Peyer's patch (tissue), 4 donors: ENCODE results near the gene PCLAF. TPM values are rescaled to one million over a fixed set of nuclear protein-coding genes. Genes with fewer than 3 reads are reported as not detected.

ENCODE experiments used
- DNase-seq, 3 donors: peaks; one replicate each; pipeline ENCODE4 v3.0.0-alpha.2; 2017 to 2019
- H3K27ac ChIP-seq, 4 donors: fragments of 200-600 bp; sonication (generic); one replicate each; pipeline ENCODE4 v1.5.1; 2016 to 2019
- H3K27me3 ChIP-seq, 2 donors: fragments of 200-600 bp; sonication (generic); one replicate each; pipeline ENCODE4 v1.5.1; 2019
- H3K36me3 ChIP-seq, 3 donors: fragments of 200-600 bp; sonication (generic); one replicate each; pipeline ENCODE4 v1.5.1; 2016 to 2019
- H3K4me1 ChIP-seq, 4 donors: fragments of 200-600 bp; sonication (generic); one replicate each; pipeline ENCODE4 v1.5.1; 2016 to 2019
- H3K4me3 ChIP-seq, 4 donors: fragments of 200-600 bp; sonication (generic); 1 replicate in 3 of 4; 2 replicates in 1 of 4; pipeline ENCODE4 v1.5.1; 2016 to 2019; ENCODE audit warnings: mild to moderate bottlenecking in 1 of 4
- H3K9me3 ChIP-seq, 4 donors: fragments of 200-600 bp; sonication (generic); one replicate each; pipeline ENCODE4 v1.5.1; 2016 to 2019; ENCODE audit warnings: mild to moderate bottlenecking in 1 of 4
- POLR2A ChIP-seq, 2 donors: fragments of 450-650 bp; IDR thresholded peaks; one replicate each; pipeline ENCODE4 v1.5.1; 2017; ENCODE audit warnings: antibody characterized with exemption in 2 of 2, mild to moderate bottlenecking in 2 of 2, moderate library complexity in 2 of 2
- total RNA-seq, 4 donors: library from RNA; depleted of rRNA; stranded (reverse); fragments of >200 nt; gene quantifications; one replicate each; pipeline ENCODE4 v1.1.0, GENCODE V29; 2016
- TF ChIP-seq, protein P1 (sequence below), 6 experiments: fragments of 450-650 bp in 4 of 6; fragments of 200-600 bp in 2 of 6; sonication (generic) in 1 of 6; IDR thresholded peaks; one replicate each; pipeline ENCODE4 v1.5.1; 2017 to 2019; ENCODE audit warnings: antibody characterized with exemption in 6 of 6, mild to moderate bottlenecking in 3 of 6, moderate library complexity in 1 of 6

PCLAF gene, protein sequence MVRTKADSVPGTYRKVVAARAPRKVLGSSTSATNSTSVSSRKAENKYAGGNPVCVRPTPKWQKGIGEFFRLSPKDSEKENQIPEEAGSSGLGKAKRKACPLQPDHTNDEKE
- total RNA-seq = 1 to 10 TPM; 1.4 to 7.4 (median 4.5) TPM

DNA sequence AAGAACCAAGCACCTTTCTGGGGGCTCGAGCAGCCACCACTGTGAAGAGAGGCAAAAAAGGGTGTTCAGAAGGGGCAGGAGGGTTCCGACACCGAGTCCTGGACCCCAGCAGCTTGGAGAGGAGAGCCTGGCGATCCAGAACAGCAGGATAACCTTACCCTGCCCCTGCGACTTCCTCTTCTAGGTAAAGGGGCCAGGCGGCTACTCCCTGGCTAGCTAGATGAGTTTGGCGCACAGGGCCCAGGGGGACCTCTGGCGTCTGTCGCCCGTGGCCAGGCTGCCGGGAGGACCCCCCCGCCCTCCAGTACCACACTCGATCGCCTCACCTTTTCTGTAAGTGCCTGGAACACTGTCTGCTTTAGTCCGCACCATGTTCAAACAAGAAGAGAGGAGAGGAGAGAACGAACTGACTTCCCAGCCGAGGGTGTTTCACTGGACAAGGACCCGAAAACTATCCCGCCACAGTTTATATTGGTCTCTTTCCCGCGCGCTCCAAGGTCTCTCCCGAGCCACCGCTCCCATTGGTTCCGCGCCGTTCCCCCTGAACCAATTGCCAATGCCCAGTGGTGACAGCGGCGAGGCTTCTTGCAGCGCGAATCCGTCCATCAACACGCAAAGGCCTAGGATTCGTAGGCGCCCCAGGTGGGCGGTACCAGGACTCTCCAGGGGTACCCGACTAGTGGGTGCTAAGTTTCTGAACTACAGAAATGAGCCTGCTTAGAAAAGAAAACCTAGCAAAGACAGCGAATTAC, at the start of gene PCLAF:
PCLAF (minus strand) TSS at position 442 of the 752 bp plus-strand sequence; CDS start at position 372, 70 bp downstream.
- Histone ChIP-seq H3K4me3 (peak within 1 kb of the TSS; percentile 49 to 68 (median 52)), H3K27me3 (no peaks in the 10 kb centered on the region), H3K27ac (no peak within 1 kb of the TSS), H3K9me3 (no peaks in the 10 kb centered on the region), H3K4me1 (peaks cover 0 to 17% (median 2%) of the 10 kb centered on the region in 4 donors), H3K36me3 (no peaks in the 10 kb centered on the region)
- TF ChIP-seq, protein P1, sequence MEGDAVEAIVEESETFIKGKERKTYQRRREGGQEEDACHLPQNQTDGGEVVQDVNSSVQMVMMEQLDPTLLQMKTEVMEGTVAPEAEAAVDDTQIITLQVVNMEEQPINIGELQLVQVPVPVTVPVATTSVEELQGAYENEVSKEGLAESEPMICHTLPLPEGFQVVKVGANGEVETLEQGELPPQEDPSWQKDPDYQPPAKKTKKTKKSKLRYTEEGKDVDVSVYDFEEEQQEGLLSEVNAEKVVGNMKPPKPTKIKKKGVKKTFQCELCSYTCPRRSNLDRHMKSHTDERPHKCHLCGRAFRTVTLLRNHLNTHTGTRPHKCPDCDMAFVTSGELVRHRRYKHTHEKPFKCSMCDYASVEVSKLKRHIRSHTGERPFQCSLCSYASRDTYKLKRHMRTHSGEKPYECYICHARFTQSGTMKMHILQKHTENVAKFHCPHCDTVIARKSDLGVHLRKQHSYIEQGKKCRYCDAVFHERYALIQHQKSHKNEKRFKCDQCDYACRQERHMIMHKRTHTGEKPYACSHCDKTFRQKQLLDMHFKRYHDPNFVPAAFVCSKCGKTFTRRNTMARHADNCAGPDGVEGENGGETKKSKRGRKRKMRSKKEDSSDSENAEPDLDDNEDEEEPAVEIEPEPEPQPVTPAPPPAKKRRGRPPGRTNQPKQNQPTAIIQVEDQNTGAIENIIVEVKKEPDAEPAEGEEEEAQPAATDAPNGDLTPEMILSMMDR (IDR thresholded peaks at IDR 0.05) = peak in 3 of 6 experiments; percentile 11 to 16 (median 16)
- no peak for TF ChIP-seq POLR2A (IDR thresholded peaks at IDR 0.05)
- DNase-seq = peak; percentile 93 to 97 (median 94)

DNA sequence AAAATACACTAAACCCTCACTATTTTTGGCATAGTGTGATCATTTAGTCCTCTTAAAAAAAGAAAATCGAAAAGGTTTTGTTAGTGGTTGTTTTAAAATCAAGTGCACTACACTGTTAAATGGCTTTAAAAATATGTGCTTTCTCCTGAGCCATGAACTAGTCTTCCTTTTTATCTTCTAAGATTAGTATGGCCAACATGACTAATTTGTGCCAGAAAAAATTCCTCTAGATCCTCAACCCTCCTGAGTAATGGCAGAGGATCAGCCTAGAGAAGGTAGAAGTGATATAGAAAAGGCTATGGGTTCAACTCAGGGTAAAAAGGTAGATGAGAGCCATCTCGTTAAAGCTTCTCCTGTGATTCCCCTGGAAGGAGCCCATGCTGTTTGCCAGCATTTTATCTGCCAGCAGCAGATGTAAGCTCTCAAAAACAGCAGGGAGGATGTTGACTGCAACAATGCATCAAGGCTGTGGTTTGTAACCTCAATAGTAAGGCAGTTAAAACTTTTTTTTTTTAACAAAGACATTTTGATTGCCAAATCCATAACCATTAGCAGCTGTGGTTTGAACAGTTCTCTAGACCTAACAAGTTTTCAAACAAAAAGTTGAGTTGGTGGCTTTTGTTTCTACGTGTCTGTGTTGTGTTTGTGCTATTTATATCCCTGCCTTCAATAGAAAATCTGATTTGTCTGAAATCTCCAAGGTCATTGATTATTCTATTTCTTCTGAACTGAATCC, 48.9 kb upstream of the PCLAF start:
- Histone ChIP-seq H3K27ac (peak overlapping the region in 3 of 4 donors; percentile 34 to 50 (median 35)), H3K4me3 (no peak overlapping the region), H3K4me1 (peaks cover 0 to 6% (median 0%) of the 10 kb centered on the region in 4 donors), H3K9me3 (no peaks in the 10 kb centered on the region), H3K36me3 (peaks cover 0 to 41% (median 0%) of the 10 kb centered on the region in 3 donors), H3K27me3 (no peaks in the 10 kb centered on the region)
- TF ChIP-seq, protein P1 (IDR thresholded peaks at IDR 0.05) = no peak
- TF ChIP-seq POLR2A (IDR thresholded peaks at IDR 0.05) = no peak
- peak in 2 of 3 donors; percentile 23 to 62 for DNase-seq

DNA sequence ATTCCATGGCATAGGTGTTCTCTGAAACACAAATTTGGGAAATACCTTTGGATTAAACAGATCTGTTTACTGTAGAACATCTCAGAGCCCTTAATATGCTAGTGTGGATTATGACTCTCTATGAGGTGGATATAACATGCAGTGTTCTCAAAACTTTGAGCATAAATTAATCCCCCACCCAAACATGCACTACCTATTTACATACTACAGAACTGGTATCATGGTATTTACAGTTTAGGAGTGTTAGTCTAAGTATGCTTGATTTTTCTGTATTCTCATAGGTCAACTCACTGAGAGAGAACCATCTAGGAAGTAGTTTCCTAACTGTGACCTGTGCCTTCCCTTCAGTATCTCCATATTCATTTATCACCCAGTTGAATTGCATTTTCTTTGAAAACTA, 48.2 kb upstream of the PCLAF start:
- DNase-seq = no peak
- Histone ChIP-seq H3K27me3 (no peaks in the 10 kb centered on the region), H3K9me3 (no peaks in the 10 kb centered on the region), H3K27ac (peak overlapping the region in 3 of 4 donors; percentile 10 to 50 (median 35)), H3K4me1 (peaks cover 0 to 6% (median 0%) of the 10 kb centered on the region in 4 donors), H3K4me3 (no peak overlapping the region), H3K36me3 (peaks cover 0 to 46% (median 0%) of the 10 kb centered on the region in 3 donors)
- TF ChIP-seq POLR2A (IDR thresholded peaks at IDR 0.05) = no peak
- TF ChIP-seq, protein P1 (IDR thresholded peaks at IDR 0.05) = no peak

DNA sequence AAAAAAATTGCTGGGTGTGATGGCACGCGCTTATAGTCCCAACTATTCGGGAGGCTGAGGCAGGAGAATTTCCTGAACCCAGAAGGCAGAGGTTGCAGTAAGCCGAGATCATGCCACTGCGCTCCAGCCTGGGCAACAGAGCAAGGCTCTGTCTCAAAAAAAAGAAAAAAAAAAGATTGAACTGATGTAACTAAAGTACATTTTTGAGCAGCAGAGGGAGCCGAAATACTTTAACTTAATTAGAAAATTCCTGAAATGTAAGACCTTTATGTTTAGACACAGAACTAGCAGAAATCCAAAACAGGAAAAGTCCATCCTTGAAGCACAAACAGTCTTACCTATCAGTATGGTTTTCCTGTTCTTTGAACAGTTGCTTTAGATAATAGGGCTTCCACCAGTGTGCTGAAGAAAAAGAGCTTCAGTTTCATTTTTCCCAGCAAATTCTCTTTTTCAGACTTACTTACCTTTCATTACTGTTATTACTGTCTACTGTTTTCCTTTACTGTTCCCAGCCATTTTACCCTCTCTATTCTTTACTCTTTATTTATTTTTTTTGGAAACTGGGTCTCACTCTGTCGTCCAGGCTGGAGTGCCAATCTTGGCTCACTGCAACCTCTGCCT, 45.7 kb upstream of the PCLAF start:
- Histone ChIP-seq H3K36me3 (peaks cover 0 to 70% (median 0%) of the 10 kb centered on the region in 3 donors), H3K27ac (no peak overlapping the region), H3K27me3 (no peaks in the 10 kb centered on the region), H3K4me3 (no peak overlapping the region), H3K9me3 (no peaks in the 10 kb centered on the region), H3K4me1 (peaks cover 0 to 6% (median 0%) of the 10 kb centered on the region in 4 donors)
- DNase-seq = no peak
- TF ChIP-seq POLR2A (IDR thresholded peaks at IDR 0.05) = no peak
- TF ChIP-seq, protein P1 (IDR thresholded peaks at IDR 0.05) = peak in 4 of 6 experiments; percentile 22 to 46 (median 38)

DNA sequence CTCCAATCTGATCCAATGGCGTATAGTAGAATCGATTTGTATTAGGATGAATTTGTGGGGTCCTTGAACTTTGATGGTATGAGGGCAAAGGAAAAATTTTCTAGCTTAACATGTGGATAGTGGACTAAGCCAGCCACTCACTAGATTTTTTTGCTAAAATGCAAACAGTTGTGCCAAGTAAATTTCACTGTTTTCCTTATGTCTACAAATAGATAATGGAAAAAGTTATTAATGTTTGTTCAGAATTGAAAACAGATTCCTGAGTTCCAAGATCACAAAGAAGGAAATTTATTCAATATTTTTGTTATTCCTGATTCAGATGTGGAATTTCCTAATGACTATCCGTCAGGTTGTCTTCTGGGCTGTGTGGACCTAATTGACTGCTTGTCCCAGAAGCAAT, 44.0 kb upstream of the PCLAF start:
- Histone ChIP-seq H3K27me3 (no peaks in the 10 kb centered on the region), H3K27ac (no peak overlapping the region), H3K4me1 (peaks cover 0 to 6% (median 0%) of the 10 kb centered on the region in 4 donors), H3K9me3 (no peaks in the 10 kb centered on the region), H3K36me3 (peaks cover 0 to 84% (median 0%) of the 10 kb centered on the region in 3 donors), H3K4me3 (no peak overlapping the region)
- TF ChIP-seq, protein P1 (IDR thresholded peaks at IDR 0.05) = no peak
- no peak for TF ChIP-seq POLR2A (IDR thresholded peaks at IDR 0.05)
- DNase-seq = no peak
